HFF-Myc (cell line): Measurements from ENCODE around the gene OCIAD2.
"Not testable (repeated sequence)": the region's sequence is repeated elsewhere in the genome, so short reads cannot be mapped to it uniquely, and the experiment has no call there.

Experiments
- DNase-seq: peaks from one replicate; pipeline ENCODE4 v3.0.0-alpha.2; 2011; ENCODE audit warnings: low read depth; ENCODE audit errors: extremely low read depth
- H3K4me3 ChIP-seq: replicated peaks from 2 replicates; pipeline ENCODE4 v1.5.1; 2011; ENCODE audit warnings: low read depth, mild to moderate bottlenecking, control low read depth, low read length
- CTCF ChIP-seq: IDR thresholded peaks from 2 replicates; pipeline ENCODE4 v1.5.1; 2012; ENCODE audit warnings: mild to moderate bottlenecking, low read depth, low read length, control low read depth; ENCODE audit errors: missing control alignments

Gene OCIAD2

DNA sequence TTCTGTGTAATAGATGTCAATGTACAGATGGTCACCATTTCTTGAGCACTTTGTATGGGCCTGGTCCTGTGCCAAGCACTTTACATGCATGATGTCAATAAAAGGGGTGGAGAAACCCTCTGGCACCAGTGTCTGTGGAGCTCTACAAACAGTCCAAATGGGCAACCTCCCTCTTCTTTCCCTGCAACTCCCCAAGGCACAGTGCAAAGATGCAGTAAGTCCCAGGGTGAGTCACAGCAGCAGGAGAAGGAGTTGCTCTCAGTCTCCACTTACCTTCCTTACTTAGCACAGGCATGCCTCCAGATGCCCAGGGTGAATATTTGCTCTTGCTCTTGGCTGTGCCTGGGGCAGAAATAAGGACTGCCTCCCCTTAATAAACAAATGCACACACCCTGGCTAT, 4.3 kb downstream of the OCIAD2 start:
- no peak for DNase-seq
- no peak for TF ChIP-seq CTCF
- H3K4me3 ChIP-seq: no peak overlapping the region

DNA sequence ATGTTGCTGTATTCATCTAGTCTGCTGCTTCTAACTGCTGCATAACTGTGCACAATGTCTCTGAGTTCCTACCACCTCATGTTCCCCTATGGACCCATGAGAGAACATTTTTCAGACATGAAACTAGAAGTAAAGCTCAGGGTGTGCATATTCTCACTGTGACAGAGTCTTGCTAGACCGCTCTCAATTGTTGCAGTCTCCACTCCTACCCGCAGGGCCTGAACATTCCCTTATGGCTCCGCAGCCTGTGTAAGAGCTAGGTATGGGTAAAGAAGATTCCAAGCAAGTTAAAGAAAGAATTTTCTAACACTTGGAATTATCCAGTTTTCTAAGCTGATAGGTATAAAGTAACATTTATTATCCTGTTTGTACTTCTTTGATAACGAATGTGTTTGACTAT, 5.4 kb downstream of the OCIAD2 start:
- TF ChIP-seq CTCF: no peak
- no peak overlapping the region for H3K4me3 ChIP-seq
- no peak for DNase-seq

- no peak overlapping the region for H3K4me3 ChIP-seq
- DNase-seq: no peak
- TF ChIP-seq CTCF: no peak
These were observed 6.6 kb downstream of the OCIAD2 start for GRCh38 chr4:48899950-48900349.

DNA sequence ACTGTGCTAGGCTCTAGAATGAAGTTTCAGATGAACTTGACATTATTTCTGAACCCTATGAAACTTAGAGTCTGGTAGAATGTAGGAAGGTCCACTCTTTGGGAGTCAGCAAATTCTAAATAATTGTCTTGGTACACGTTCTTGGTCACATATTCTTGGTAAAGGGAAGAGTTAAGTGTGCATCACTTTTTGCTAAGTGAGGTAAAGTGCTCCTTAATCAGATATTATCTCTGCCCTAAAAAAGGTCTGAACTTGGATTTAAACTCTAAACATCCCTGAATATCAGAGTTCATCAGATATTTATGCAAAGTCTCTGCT, 7.2 kb downstream of the OCIAD2 start:
- TF ChIP-seq CTCF: no peak
- H3K4me3 ChIP-seq: no peak overlapping the region
- no peak for DNase-seq

- no peak overlapping the region for H3K4me3 ChIP-seq
- DNase-seq: no peak
- no peak for TF ChIP-seq CTCF
These were observed 7.7 kb downstream of the OCIAD2 start for GRCh38 chr4:48898733-48899431.

- DNase-seq: no peak
- no peak overlapping the region for H3K4me3 ChIP-seq
- no peak for TF ChIP-seq CTCF
These were observed 9.7 kb downstream of the OCIAD2 start for GRCh38 chr4:48896845-48897244.

DNA sequence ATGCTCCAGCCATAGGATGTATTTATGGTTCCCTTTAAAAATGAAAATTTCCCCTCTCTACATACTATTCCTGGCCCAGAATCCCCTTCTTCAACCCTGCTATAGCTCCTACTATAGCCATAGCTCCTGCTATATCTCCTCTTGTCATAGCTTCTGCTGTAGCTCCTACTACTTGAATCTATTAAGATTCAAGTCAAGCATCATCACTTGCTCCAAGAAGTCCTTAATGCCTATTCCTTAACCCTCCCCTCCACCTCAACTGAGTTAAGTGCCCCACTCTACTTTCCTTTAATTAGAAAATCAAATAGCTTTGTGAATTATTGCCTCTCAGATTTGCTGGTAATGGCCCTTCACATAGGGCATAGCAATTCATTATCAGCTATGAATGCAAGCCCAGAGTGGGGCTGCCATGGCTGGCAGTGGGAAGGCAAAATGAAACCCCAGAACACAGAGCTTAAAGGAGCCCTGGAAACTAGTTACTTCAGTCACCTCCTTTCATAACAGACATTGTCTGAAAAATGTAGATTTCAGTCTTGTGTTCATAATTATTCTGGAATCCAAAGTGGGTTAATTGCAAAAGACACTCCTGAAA, 15.4 kb downstream of the OCIAD2 start:
- no peak for TF ChIP-seq CTCF
- no peak for DNase-seq
- H3K4me3 ChIP-seq: no peak overlapping the region

- not testable (repeated sequence) for DNase-seq, H3K4me3 ChIP-seq
These were observed 16.8 kb downstream of the OCIAD2 start for GRCh38 chr4:48889750-48890149.

- H3K4me3 ChIP-seq, DNase-seq: not testable (repeated sequence)
These were observed 24.9 kb downstream of the OCIAD2 start for GRCh38 chr4:48881646-48882045.
